Activated CD4-positive, CD25-positive, alpha-beta regulatory T cell (primary cell): ENCODE data around the gene SPRED2.

Experiments used
- DNase-seq, 4 experiments: peaks; one replicate each; lab custom pipeline; 2025; lab: John Stamatoyannopoulos, UW

Gene SPRED2, protein sequence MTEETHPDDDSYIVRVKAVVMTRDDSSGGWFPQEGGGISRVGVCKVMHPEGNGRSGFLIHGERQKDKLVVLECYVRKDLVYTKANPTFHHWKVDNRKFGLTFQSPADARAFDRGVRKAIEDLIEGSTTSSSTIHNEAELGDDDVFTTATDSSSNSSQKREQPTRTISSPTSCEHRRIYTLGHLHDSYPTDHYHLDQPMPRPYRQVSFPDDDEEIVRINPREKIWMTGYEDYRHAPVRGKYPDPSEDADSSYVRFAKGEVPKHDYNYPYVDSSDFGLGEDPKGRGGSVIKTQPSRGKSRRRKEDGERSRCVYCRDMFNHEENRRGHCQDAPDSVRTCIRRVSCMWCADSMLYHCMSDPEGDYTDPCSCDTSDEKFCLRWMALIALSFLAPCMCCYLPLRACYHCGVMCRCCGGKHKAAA

DNA sequence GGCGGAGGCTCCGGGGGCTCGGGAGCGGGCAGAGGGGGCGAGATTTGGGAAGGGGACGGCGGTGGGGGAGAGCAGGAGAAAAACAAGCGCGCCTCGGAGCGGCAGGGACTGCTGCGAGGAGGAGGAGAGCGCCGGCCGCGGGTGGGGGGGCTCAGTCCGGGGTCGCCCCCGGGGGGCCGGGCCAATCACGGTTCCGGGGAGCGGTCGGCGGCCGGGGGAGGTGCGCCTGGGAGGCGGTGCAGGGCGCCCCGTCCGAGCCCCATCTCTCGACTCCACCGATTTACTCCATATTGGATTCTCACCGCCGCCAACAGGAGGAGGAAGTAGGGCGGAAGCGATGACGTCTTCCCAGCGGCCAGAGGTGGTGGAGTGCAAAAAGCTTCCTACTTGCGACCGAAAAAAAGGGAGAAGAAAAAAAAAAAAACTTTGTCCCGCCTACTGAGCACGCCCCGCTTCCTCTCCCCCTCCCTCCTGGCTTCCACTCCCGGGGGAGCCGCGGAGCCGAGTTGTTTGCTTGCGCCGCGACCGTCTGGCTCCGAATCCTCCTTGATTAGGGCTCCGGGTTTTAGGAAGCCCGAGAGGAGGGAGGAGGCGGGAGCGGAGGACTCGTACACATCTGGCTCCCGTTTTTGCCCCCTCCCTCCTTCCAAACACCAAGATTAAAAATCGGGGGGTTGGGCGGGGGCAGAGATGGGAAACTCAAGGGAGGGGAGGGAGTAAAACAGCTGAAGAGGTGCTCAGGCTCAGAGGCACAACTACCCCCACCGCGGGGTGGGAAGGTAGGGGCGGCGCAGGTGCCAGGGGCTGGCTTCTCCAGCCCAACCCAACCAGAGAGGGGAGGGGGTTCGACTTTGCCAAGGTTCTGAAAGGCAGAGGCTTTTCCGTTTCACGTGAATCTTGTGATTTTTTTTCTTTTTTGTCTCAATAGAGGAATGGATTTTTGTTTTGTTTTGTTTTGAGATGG is at the start of gene SPRED2:
SPRED2 (minus strand) TSS at position 373 of the 964 bp plus-strand sequence. CDS start 612 bp downstream, outside the sequence.
- peak; percentile 27 to 40 (median 31) for DNase-seq

DNA sequence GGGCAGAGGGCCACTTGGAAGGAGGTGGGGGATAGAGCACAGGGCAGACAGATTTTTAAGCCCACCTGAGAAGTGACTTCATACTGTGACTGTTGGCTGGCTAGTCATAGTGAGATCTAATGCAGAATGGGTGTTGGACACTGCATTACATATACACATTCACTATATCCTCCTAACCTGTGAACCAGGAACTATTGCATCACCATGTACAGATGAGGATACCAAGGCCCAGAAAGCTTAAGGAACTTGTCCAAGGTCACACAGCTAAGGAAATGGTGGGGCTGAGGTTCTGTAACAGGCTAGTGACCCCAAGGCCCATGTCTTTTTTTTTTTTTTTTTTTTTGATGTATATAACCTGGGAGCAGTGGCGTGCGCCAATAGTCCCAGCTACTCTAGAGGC is 49.6 kb upstream of the SPRED2 start:
- DNase-seq = no peak

DNA sequence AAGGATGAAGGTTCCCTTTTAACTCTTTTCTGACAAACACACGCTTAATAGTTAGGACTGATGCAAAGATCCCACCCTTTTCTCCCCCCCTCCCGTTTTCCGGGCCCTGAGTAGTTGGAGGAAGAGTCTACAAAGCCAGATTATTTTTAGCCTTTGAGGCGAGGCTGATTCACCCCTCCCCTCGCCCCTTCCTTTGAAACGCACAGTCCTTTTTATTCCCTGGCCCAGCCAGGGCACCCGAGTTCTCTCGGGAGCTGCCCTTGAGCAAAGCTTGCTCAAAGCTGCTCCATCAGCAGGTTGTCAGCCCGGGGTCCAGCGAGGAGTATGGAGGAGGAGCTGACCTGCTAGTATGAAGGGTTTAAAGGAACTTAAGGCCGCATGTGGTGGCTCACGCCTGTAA is 47.1 kb upstream of the SPRED2 start:
- DNase-seq = no peak

DNA sequence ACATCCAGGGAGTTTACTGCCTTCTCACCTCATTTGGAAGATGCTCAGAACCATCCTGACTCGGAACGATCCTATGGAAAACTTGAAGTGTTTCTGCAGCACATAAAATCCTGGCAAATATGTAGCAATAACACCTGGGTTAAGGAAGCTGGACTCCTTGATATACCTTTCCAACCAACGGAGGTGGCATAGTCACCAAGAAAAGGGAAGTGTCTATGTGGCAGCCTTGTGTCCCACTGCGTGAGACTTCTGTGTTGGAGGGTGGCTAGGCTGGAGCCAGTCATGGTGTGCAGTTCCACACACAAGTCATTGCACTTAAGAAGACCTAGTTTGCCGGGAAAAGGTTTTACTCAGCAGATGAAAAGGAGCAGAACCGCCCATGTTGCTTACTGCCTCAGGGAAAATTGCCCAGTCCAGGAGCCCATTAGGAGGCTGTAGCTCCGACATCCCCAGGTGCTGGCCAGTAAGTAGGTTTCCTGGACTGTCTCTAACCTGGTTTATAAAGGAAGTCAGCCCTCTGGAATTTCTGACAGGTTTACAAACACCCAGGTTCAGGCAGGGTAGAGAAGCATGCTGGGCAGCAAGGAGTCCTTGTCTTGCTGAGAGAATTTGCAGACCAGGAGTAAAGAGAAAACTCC is 46.2 kb upstream of the SPRED2 start:
- no peak for DNase-seq

DNA sequence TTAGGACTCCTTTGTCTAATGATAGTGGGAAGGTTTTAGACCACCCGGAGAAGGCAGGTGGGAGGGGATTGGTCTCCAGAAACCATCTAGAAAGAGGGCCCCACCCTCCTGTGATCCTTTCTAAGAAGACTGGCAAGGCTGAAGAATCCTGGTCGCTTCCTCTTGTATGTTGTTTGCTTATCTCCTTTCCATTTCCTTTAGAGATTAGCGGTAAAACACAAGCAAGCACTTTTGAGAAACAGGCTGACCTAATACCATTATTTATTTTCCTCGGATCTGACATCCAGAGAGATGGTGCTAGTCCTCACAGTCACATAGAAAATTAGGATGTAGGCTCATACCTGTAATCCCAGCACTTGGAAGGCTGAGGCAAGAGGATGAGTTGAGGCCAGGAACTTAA is 45.2 kb upstream of the SPRED2 start:
- no peak for DNase-seq

DNA sequence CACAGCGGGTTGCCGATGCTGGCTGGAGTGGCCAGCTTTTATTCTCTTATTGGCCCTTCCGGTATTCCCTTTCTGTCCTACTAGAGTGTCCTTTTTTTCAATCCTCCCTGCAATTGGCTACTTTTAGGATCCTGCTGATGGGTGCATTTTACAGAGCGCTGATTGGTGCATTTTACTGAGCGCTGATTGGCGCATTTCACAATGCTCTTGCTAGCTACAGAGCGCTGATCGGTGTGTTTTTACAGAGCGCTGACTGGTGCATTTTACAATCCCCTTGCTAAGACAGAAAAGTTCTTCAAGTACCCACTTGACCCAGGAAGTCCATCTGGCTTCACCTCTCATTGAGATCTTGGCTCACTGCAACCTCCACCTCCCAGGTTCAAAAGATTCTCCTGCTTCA is 44.4 kb upstream of the SPRED2 start:
- no peak for DNase-seq

DNA sequence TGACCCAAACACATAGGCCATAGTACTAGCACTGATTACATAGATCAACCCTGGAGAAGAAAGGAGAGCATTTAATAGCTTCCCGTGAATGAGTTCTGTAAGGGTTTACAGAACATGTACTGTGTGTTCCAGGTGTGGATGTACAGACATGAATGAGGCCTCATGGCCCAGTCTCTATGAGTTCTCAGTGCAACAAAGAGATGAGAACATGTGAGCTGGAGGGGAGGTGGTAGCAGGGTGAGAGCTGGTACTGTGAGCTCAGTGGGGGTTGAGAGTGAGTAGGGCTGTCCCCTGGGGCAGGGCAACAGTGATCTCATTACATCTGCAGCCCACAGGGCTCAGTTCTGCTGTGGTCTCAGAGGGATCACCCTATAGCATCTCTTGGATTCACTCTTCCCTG is 42.6 kb upstream of the SPRED2 start:
- DNase-seq = no peak

DNA sequence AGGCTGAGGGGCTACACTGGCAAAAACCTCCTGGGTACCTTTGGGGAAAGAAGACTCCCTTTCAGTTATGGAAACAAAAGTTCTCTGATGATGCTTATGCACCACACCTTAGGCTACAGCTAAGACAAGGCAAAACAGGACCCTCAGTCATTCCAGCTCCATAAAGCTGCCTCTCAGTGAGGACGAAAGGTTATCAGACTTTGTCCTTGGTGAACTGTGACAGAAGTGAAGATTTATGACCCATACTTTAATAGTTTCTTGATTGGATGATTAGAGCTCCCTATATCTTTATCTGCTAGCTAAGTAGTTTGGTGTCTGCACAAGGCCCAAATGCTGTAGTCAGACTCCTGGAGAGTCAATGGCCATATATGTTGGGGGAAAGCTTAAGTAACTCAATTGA is 40.6 kb upstream of the SPRED2 start:
- DNase-seq = no peak

DNA sequence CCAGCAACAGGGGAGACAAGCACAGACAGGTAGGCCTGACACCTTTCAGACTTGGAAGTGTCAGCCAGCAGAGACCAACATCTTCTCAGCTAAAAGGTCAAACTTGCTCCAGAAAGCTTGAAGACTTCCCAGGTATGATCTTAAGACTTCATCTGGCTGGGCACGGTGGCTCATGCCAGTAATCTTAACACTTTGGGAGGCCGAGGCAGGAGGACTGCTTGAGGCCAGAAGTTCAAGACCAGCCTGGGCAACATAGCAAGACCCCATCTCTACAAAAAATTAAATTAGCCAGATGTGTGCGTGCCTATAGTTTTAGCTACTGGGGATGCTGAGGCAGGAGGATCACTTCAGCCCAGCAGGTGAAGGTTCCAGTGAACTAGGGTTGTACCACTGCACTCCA is 39.0 kb upstream of the SPRED2 start:
- no peak for DNase-seq

DNA sequence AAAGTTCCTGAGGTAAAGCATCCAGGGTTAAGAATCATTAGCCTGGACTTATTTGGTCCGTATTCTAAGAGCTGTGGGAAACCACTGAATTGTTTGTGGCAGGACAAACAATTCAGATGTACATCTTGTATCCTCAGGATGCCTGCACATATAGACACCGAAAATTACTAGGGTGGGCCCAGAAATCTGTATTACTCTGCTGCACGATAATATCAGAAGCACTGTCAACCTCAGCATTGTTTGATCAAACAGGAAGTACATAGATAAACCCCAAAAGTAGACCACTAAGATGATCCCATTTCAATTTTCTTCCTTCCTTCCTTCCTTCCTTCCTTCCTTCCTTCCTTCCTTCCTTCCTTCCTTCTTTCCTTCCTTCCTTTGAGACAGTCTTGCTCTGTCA is 34.2 kb upstream of the SPRED2 start:
- DNase-seq = no peak

DNA sequence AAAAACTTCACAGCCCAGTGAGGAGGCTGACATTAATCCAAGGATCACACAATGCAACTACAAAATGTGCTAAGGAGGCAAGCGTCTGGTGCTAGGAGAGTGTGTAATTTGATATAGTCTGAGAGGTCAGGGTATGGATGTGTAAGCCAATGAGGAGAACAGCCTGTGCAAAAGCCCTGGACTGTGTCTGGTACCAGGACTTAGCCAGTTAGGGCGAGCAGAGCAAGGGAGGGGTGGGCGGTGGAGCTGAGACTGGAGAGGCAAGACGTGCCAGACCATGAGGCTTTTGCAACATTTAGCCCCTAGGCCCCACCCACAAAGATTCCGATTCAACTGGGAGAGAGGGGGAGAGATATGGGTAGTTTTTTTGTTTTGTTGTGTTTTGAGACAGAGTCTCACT is 33.5 kb upstream of the SPRED2 start:
- no peak for DNase-seq

DNA sequence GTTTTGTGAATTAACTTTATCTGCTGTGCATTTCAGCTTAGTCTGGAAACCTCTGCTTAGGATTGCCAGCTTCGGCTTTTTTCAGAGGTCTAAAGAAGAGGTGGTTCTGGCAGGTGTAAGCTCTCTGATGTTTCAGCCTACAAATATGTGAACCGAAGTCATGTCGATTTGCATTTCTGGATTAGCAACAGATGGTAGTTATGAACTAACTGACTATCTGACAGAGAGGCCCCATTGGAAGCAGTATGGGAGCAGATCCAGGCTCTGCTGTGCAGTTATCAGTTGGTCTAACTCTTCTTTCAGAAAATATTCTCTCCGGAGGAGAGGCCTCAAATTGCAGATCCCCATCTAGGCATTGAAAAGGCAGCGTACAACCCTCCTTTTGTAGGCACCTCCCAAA is 32.7 kb upstream of the SPRED2 start:
- no peak for DNase-seq

DNA sequence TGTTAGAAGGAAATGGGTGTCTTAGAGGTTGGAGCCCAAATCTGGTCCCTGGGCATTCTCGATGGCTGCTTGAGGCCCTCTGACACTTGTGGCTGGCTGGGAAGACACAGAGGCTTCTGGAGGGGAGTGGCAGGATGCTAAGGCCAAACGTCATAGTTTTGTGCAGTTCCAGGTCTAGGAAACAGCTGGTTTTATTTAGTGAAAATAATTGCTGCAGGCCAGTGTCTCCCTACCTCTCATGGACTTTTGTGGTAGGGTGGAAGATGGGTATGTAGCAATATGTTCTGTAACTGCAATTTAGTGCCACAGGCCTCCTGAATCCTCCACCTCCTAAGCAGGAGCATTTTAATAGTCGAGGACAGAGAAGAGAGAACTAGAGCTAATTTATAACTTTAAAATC is 32.2 kb upstream of the SPRED2 start:
- no peak for DNase-seq

DNA sequence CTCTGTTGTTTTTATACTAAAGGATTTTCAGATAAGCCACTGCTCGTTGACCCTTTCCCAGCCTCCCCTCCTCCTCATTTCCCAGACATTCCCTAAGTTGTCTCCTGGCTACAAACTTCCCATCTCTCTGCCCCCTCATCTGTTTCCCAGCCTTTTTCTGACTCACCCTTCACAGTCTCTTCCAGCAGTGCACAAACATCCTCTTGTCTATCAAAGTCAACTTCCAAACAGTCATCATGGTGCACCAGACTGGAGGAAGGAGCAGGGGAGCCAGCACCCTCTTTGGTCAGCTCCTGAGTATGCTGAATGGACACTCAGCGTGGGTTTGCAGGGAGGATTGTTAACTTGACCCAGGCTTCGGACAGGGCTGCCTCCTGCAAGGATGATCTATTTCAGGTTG is 26.6 kb upstream of the SPRED2 start:
- no peak for DNase-seq

DNA sequence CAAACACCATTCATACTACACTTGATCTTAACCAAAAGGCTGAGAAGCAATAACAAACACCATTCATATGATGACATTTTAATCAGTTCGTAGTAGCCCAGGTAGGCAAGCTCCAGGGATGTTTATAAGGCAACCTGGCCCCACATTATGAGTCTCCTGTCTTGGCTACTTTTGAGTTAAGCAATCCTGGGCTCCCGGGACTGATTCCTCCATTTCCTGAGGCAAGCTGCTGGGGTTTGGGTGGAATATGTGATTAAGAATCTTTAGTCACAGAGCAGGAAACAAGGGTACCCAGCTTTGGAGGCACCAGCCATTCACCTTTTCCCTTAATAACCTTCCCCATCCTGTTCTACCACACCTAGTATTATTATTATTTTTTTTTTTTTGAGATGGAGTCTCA is 24.5 kb upstream of the SPRED2 start:
- DNase-seq = no peak

DNA sequence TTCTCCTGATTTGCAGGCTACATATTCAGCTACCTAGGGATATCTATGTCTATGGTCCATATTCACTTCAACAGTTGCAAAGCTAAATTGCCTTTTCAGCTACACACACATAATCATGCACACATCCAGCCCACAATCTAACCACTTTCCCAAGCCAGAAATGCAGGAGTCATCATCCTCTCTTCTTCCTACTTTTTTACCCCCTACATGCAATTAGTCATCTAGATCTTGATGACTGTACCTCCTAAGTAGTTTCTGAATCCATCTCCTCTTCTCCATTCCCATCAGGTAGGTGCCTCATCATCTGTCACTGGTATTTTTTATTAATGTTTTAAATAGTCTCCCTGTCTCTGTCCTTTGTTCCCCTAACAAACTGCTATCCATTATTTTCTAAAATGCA is 23.7 kb upstream of the SPRED2 start:
- DNase-seq = no peak

DNA sequence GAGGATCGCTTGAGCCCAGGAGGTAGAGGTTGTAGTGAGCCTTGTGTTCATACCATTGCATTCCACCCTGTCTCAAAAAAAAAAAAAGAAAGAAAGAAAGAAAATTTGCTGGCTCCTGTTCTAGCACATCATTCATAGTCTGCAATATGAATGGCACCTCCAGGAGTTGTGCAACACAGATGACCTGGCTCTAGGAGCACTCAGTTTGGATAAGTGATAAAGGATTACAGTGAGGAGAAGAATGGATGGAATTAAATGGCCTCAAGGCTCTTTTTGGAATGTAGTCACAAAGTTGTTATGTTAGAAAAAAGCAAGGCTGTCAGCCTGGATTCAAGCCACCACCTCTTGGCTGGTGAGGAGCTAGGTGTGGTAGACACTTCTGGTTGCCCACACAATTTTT is 21.5 kb upstream of the SPRED2 start:
- DNase-seq = no peak

DNA sequence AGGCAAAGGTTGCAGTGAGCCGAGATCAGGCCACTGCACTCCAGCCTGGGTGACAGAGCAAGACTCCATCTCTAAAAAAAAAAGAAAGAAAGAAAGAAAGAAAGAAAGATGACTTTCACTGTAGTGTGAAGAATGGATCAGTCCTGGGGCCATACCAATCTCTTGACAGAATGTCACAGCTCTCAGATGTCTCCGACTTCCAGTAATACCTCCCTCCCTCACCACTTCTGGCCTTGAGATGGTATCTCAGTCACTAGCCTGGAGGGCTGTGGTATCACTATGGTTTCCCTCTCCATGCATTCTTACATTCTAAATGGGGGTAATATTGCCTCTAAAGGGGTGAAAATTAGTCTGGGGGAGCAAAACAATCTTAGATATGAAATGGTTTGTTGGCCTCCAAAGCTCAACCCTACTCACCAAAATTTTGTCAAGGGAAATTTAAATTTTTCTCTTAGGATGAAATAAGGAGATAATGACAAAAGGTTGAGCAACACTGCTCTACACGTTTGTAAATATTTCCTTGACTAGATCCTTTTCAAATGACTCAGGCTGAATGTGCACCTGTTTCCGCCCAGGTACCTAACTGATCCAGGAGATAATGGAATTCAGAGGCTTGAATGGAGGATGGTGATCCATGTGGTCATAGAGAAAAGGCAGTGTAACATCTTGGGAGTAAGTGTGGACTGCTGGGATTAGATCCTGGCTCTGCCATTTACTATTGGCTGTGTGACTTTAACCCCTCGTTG is 19.9 kb upstream of the SPRED2 start:
- no peak for DNase-seq

DNA sequence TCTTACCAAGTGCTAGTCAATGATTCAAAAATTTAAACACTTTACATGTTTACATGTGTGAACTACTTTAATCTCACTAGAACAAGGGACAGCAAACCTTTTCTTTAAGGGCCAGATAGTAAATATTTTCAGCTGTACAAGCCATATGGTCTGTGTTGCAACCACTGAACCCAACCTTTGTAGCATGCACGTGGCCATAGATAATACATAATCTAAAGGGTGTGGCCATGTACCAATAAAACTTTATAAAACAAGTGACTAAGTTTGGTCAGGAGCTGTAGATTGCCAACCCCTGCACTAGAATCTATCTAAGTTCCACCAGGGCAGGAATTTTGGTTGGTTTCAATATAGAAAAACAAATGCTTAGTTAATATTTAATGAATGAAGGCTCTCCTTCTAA is 18.4 kb upstream of the SPRED2 start:
- DNase-seq = no peak

DNA sequence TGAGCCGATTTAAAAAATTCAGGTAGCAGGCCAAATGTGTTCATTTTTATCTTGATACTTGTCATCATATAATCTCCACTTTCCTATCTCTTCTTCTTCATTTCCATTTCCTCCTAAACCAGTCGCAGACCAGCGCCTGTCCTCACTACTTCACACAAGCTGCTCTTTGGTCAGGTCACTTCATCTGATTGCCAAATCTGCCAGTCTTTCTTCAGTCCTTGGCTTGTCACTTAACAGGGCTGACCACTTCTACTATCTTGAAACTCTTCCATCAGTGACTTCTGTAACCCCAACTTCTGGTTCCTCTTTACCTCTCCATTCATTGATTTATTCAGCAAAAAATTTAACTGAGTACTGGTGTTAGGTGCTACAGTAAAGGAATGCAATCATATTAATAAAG is 18.0 kb upstream of the SPRED2 start:
- no peak for DNase-seq

DNA sequence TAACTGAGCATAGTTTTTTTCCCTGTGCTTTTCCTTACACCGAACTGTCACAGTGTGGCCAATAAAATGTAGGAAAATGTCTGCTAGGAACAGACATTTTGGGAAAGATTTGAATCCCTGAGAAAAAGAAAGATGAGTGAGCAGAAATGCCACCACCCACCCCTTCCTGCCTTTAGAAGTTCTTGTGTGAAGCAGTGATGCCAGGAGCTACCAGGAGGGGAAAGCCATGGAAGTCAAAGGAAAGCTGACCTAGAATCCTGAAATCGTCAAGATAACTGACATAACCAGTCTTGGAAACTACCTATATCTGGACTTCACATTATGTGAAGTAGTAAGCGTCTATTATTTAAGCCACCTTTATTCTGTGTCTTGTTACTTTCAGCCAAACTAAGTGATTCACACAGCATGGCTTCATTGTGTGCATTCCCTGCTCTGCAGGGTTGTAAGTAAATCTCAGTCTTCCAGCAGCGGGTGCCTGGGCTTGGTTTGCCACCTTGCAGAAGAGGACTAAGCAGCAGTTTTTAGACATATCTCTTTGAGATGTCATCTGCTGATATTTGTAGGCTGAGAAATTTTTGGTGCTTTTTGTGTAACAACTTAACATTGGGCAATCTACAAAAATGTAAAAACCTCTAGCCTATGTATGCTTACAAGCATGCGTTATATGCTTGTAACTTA is 11.2 kb upstream of the SPRED2 start:
- DNase-seq = no peak
